Right lobe of liver (tissue), 6 donors: Measurements from ENCODE around the gene USP47. TPM values are rescaled to one million over a fixed set of nuclear protein-coding genes. Genes with fewer than 3 reads are reported as not detected.

Source experiments
- ATAC-seq, 4 donors: fragments of 200-7000 bp; cut with Tn5 transposase; one replicate each; pipeline ENCODE4 v1.9.1; 2020; ENCODE audit warnings: mild to moderate bottlenecking in 4 of 4, moderate library complexity in 4 of 4
- DNase-seq, 3 donors: peaks; one replicate each; pipeline ENCODE4 v3.0.0-alpha.2; 2020
- H3K27ac ChIP-seq, 3 donors: fragments of 200-600 bp; one replicate each; pipeline ENCODE4 v1.8.0; 2022
- H3K27me3 ChIP-seq, 2 donors: fragments of 200-600 bp; one replicate each; pipeline ENCODE4 v1.8.0; 2022
- H3K36me3 ChIP-seq, 4 donors: fragments of 200-600 bp; sonication (generic) in 1 of 4; one replicate each; pipeline versions ENCODE4 v1.5.1 to v1.8.0; 2017 to 2022; ENCODE audit warnings: control low read depth in 1 of 4
- H3K4me1 ChIP-seq, 4 donors: fragments of 200-600 bp; sonication (generic) in 1 of 4; one replicate each; pipeline versions ENCODE4 v1.5.1 to v1.8.0; 2017 to 2022; ENCODE audit warnings: control low read depth in 1 of 4
- H3K4me3 ChIP-seq, 3 donors: fragments of 200-600 bp; one replicate each; pipeline ENCODE4 v1.8.0; 2022
- H3K9me3 ChIP-seq, 4 donors: fragments of 200-600 bp; sonication (generic) in 1 of 4; one replicate each; pipeline versions ENCODE4 v1.5.1 to v1.8.0; 2017 to 2022; ENCODE audit warnings: control low read depth in 1 of 4
- CTCF ChIP-seq, 4 donors: fragments of 200-600 bp in 3 of 4; fragments of 450-650 bp in 1 of 4; IDR thresholded peaks; one replicate each; pipeline versions ENCODE4 v1.5.1 to v1.8.0; 2016 to 2022; ENCODE audit warnings: antibody characterized with exemption in 4 of 4, mild to moderate bottlenecking in 2 of 4
- POLR2A ChIP-seq: fragments of 450-650 bp; IDR thresholded peaks from one replicate; pipeline ENCODE4 v1.6.1; 2017; ENCODE audit warnings: antibody characterized with exemption, mild to moderate bottlenecking
- WGBS: methylation state at CpG from one replicate; pipeline ENCODE4 v1.1.6; 2018; ENCODE audit warnings: low coverage, low lambda C conversion rate; ENCODE audit not compliant: insufficient coverage; ENCODE audit errors: missing lambda C conversion rate; 5-methylcytosine and 5-hydroxymethylcytosine counted together
- intact Hi-C, 2 donors: fragments of 100-400 bp; cut with DNase I; formaldehyde crosslinking; loops; one replicate each; pipeline versions ENCODE4 v1.11.2 to v1.14.1; 2022
- total RNA-seq, 6 experiments: library from RNA; depleted of rRNA in 2 of 6; stranded (reverse); fragments of >200 nt in 2 of 6; fragmentation: NEBNext Ultra II Directional in 3 of 6; extraction: Animal tissue kit (Norgen Biotek cat#: 25700) in 3 of 6; gene quantifications; one replicate each; pipeline versions ENCODE4 v1.1.0 to v1.2.4, GENCODE V29; 2016 to 2023
- donor health status: DM: no; HTN: yes; CAD: no.
- donor health status: DM: no; HTN: no; CAD: no.
- donor health status: DM: no; HTN: no; CAD: no.
- donor health status: DM: no; HTN: yes; CAD: no.
- donor health status: DM: no; HTN: yes; CAD: no.

Gene USP47
- total RNA-seq, 6 experiments from 2014 or later = 25.2 to 38.1 (median 29.6) TPM

- no peak overlapping the region for H3K4me3 ChIP-seq
- no peak overlapping the region for H3K27ac ChIP-seq
- intact Hi-C loops = no loop called here
- peaks cover 0 to 28% (median 8%) of the 10 kb centered on the region in 4 donors for H3K4me1 ChIP-seq
- TF ChIP-seq POLR2A (no peak), CTCF (IDR thresholded peaks at IDR 0.05) (no peak)
- no peaks in the 10 kb centered on the region for H3K9me3 ChIP-seq
- WGBS = 41% methylated on average over 2 of the region's 2 CpGs
- no peaks in the 10 kb centered on the region for H3K36me3 ChIP-seq
- no peaks in the 10 kb centered on the region for H3K27me3 ChIP-seq
- peak in 3 of 4 donors; percentile 29 to 52 (median 46) for ATAC-seq
- DNase-seq = no peak
Observed at GRCh38 chr11:11816511-11817314, 25.1 kb upstream of the USP47 start.

- intact Hi-C loops = no loop called here
- H3K27ac ChIP-seq = no peak overlapping the region
- no peak for ATAC-seq
- DNase-seq = no peak
- TF ChIP-seq POLR2A (no peak), CTCF (IDR thresholded peaks at IDR 0.05) (no peak)
- no peaks in the 10 kb centered on the region for H3K27me3 ChIP-seq
- no peaks in the 10 kb centered on the region for H3K9me3 ChIP-seq
- 90% methylated on average over 5 of the region's 5 CpGs for WGBS
- no peaks in the 10 kb centered on the region for H3K36me3 ChIP-seq
- H3K4me3 ChIP-seq = no peak overlapping the region
- peaks cover 0 to 25% (median 8%) of the 10 kb centered on the region in 4 donors for H3K4me1 ChIP-seq
Observed at GRCh38 chr11:11817957-11818356, 23.8 kb upstream of the USP47 start.

- Histone ChIP-seq H3K27ac (no peak overlapping the region), H3K4me1 (peaks cover 0 to 18% (median 8%) of the 10 kb centered on the region in 4 donors), H3K36me3 (no peaks in the 10 kb centered on the region), H3K27me3 (no peaks in the 10 kb centered on the region), H3K9me3 (no peaks in the 10 kb centered on the region), H3K4me3 (no peak overlapping the region)
- TF ChIP-seq POLR2A (no peak), CTCF (IDR thresholded peaks at IDR 0.05) (no peak)
- intact Hi-C loops = no loop called here
- DNase-seq (no peak), ATAC-seq (no peak)
- WGBS = 57% methylated on average over 1 of the region's 2 CpGs
Observed at GRCh38 chr11:11818529-11819121, 23.1 kb upstream of the USP47 start.

GRCh38 chr11:11821899-11822298 is 19.9 kb upstream of the USP47 start:
- Histone ChIP-seq H3K36me3 (no peaks in the 10 kb centered on the region), H3K4me1 (peaks cover 0 to 4% (median 0%) of the 10 kb centered on the region in 4 donors), H3K27me3 (no peaks in the 10 kb centered on the region), H3K4me3 (no peak overlapping the region), H3K27ac (no peak overlapping the region), H3K9me3 (no peaks in the 10 kb centered on the region)
- intact Hi-C loops = no loop called here
- DNase-seq = no peak
- no peak for TF ChIP-seq POLR2A
- TF ChIP-seq CTCF (IDR thresholded peaks at IDR 0.05) = no peak
- 58% methylated on average over 3 of the region's 3 CpGs for WGBS
- ATAC-seq = no peak
